ENCODE data around the gene C1orf122.

Gene C1orf122

GRCh38 chr1:37797750-37798345 lies 9.7 kb upstream of the C1orf122 start:
- Histone ChIP-seq H3K79me2 (no peaks in the 10 kb centered on the region), H3K9me3 (ENCODE audit: control insufficient read depth, low read length) (no peaks in the 10 kb centered on the region), H3K4me2 (ENCODE audit: low read length) (no peak overlapping the region), H3K27ac (no peak overlapping the region), H3K27me3 (ENCODE audit: control insufficient read depth, insufficient read depth, low read length) (no peaks in the 10 kb centered on the region), H3K36me3 (ENCODE audit: control insufficient read depth, insufficient read depth, low read length) (no peaks in the 10 kb centered on the region), H3K4me3 (ENCODE audit: low read depth, low read length) (no peak overlapping the region), H3K9ac (no peak overlapping the region), H2AFZ (no peak overlapping the region), H3K4me1 (no peaks in the 10 kb centered on the region)
- no peak for TF ChIP-seq CTCF (IDR thresholded peaks at IDR 0.05)

GRCh38 chr1:37802439-37802838 lies 5.2 kb upstream of the C1orf122 start:
- no peaks in the 10 kb centered on the region for H3K36me3 ChIP-seq (ENCODE audit: control insufficient read depth, insufficient read depth, low read length)
- H3K9me3 ChIP-seq (ENCODE audit: control insufficient read depth, low read length) = no peaks in the 10 kb centered on the region
- no peak for TF ChIP-seq CTCF (IDR thresholded peaks at IDR 0.05)
- no peaks in the 10 kb centered on the region for H3K27me3 ChIP-seq (ENCODE audit: control insufficient read depth, insufficient read depth, low read length)
- H3K9ac ChIP-seq = no peak overlapping the region
- no peak overlapping the region for H3K4me2 ChIP-seq (ENCODE audit: low read length)
- no peak overlapping the region for H3K27ac ChIP-seq
- no peaks in the 10 kb centered on the region for H3K79me2 ChIP-seq
- H2AFZ ChIP-seq = no peak overlapping the region
- H3K4me3 ChIP-seq (ENCODE audit: low read depth, low read length) = no peak overlapping the region
- peaks cover 4% of the 10 kb centered on the region for H3K4me1 ChIP-seq

- H3K4me1 ChIP-seq = peaks cover 4% of the 10 kb centered on the region
- H3K4me2 ChIP-seq (ENCODE audit: low read length) = peak overlapping the region; percentile 80
- no peak for TF ChIP-seq CTCF (IDR thresholded peaks at IDR 0.05)
- H3K36me3 ChIP-seq (ENCODE audit: control insufficient read depth, insufficient read depth, low read length) = no peaks in the 10 kb centered on the region
- H3K9me3 ChIP-seq (ENCODE audit: control insufficient read depth, low read length) = no peaks in the 10 kb centered on the region
- peak overlapping the region; percentile 26 for H3K27ac ChIP-seq
- no peak overlapping the region for H2AFZ ChIP-seq
- H3K27me3 ChIP-seq (ENCODE audit: control insufficient read depth, insufficient read depth, low read length) = no peaks in the 10 kb centered on the region
- peak overlapping the region; percentile 71 for H3K4me3 ChIP-seq (ENCODE audit: low read depth, low read length)
- H3K9ac ChIP-seq = no peak overlapping the region
- no peaks in the 10 kb centered on the region for H3K79me2 ChIP-seq
Observed at GRCh38 chr1:37807220-37807554, 403 bp upstream of the C1orf122 start.

- H3K27me3 ChIP-seq (ENCODE audit: control insufficient read depth, insufficient read depth, low read length) = no peaks in the 10 kb centered on the region
- peak overlapping the region; percentile 79 for H3K27ac ChIP-seq
- H3K36me3 ChIP-seq (ENCODE audit: control insufficient read depth, insufficient read depth, low read length) = no peaks in the 10 kb centered on the region
- H3K4me2 ChIP-seq (ENCODE audit: low read length) = peak overlapping the region; percentile 80
- peak overlapping the region; percentile 22 for H3K9ac ChIP-seq
- no peaks in the 10 kb centered on the region for H3K79me2 ChIP-seq
- TF ChIP-seq CTCF (IDR thresholded peaks at IDR 0.05) = no peak
- H3K4me1 ChIP-seq = peaks cover 4% of the 10 kb centered on the region
- peak overlapping the region; percentile 78 for H2AFZ ChIP-seq
- H3K4me3 ChIP-seq (ENCODE audit: low read depth, low read length) = peak overlapping the region; percentile 71
- no peaks in the 10 kb centered on the region for H3K9me3 ChIP-seq (ENCODE audit: control insufficient read depth, low read length)
Observed at GRCh38 chr1:37808369-37809319, 1.1 kb downstream of the C1orf122 start.
